T-helper 9 cell (primary cell): Measurements from ENCODE around the gene PLXNA1.

Experiments
- DNase-seq: peaks from one replicate; pipeline ENCODE4 v3.0.0-alpha.2; 2020

The PLXNA1 gene

GRCh38 chr3:126988451-126989021 is 5.6 kb downstream of the PLXNA1 start:
- DNase-seq = no peak

- DNase-seq = no peak
These were observed 6.6 kb downstream of the PLXNA1 start for GRCh38 chr3:126989316-126990023.

- no peak for DNase-seq
These were observed 7.2 kb downstream of the PLXNA1 start for GRCh38 chr3:126990024-126990700.

- DNase-seq = no peak
These were observed 8.0 kb downstream of the PLXNA1 start for GRCh38 chr3:126990890-126991289.

GRCh38 chr3:126991366-126992200 is 8.7 kb downstream of the PLXNA1 start:
- no peak for DNase-seq

GRCh38 chr3:126992216-126992615 is 9.3 kb downstream of the PLXNA1 start:
- no peak for DNase-seq

- DNase-seq = no peak
These were observed 9.9 kb downstream of the PLXNA1 start for GRCh38 chr3:126992776-126993175.

- no peak for DNase-seq
These were observed 10.5 kb downstream of the PLXNA1 start for GRCh38 chr3:126993436-126993835.

GRCh38 chr3:126994661-126995245 is 11.8 kb downstream of the PLXNA1 start:
- DNase-seq = no peak

GRCh38 chr3:126995254-126995780 is 12.4 kb downstream of the PLXNA1 start:
- no peak for DNase-seq

- no peak for DNase-seq
These were observed 13.1 kb downstream of the PLXNA1 start for GRCh38 chr3:126995926-126996512.

GRCh38 chr3:126996905-126997304 is 14.0 kb downstream of the PLXNA1 start:
- no peak for DNase-seq

- no peak for DNase-seq
These were observed 14.6 kb downstream of the PLXNA1 start for GRCh38 chr3:126997455-126998038.

- DNase-seq = no peak
These were observed 15.4 kb downstream of the PLXNA1 start for GRCh38 chr3:126998320-126998719.

GRCh38 chr3:126998728-126999127 is 15.8 kb downstream of the PLXNA1 start:
- no peak for DNase-seq

GRCh38 chr3:126999383-126999782 is 16.5 kb downstream of the PLXNA1 start:
- DNase-seq = no peak

GRCh38 chr3:127000119-127000518 is 17.2 kb downstream of the PLXNA1 start:
- DNase-seq = no peak

GRCh38 chr3:127000761-127001160 is 17.8 kb downstream of the PLXNA1 start:
- DNase-seq = no peak

GRCh38 chr3:127001486-127002194 is 18.7 kb downstream of the PLXNA1 start:
- no peak for DNase-seq

- no peak for DNase-seq
These were observed 19.6 kb downstream of the PLXNA1 start for GRCh38 chr3:127002195-127003174.
